Activated T-helper 17 cell treated with anti-CD3 and anti-CD28 coated beads, Interleukin-2, amount 50 U/mL, for 72 hours (primary cell): ENCODE data around the gene LYZ. TPM values are rescaled to one million over a fixed set of nuclear protein-coding genes. Genes with fewer than 3 reads are reported as not detected.

Experiments used
- ATAC-seq: fragments of 150-1000 bp; cut with Tn5 transposase; replicated peaks from 2 replicates; pipeline ENCODE4 v1.10.0; 2021; ENCODE audit warnings: mild to moderate bottlenecking, moderate library complexity
- H3K27ac Mint-ChIP-seq: one replicate; pipeline ENCODE4 v1.8.0; 2022; ENCODE audit warnings: mixed read lengths
- H3K27me3 Mint-ChIP-seq: one replicate; pipeline ENCODE4 v1.8.0; 2022; ENCODE audit warnings: mixed read lengths
- H3K36me3 Mint-ChIP-seq: one replicate; pipeline ENCODE4 v1.8.0; 2022; ENCODE audit warnings: low read depth, mild to moderate bottlenecking, mixed read lengths
- H3K4me1 Mint-ChIP-seq: one replicate; pipeline ENCODE4 v1.8.0; 2022; ENCODE audit warnings: mixed read lengths
- H3K4me3 Mint-ChIP-seq: one replicate; pipeline ENCODE4 v1.8.0; 2022; ENCODE audit warnings: mild to moderate bottlenecking, mixed read lengths
- H3K9me3 Mint-ChIP-seq: one replicate; pipeline ENCODE4 v1.8.0; 2022; ENCODE audit warnings: mixed read lengths
- total RNA-seq, 2 donors: library from RNA; stranded (reverse); gene quantifications; one replicate each; pipeline ENCODE4 v1.2.3, GENCODE V29; 2022

LYZ gene
- total RNA-seq, 2 donors from 2014 or later, result 0.26 TPM; not detected in 1

DNA sequence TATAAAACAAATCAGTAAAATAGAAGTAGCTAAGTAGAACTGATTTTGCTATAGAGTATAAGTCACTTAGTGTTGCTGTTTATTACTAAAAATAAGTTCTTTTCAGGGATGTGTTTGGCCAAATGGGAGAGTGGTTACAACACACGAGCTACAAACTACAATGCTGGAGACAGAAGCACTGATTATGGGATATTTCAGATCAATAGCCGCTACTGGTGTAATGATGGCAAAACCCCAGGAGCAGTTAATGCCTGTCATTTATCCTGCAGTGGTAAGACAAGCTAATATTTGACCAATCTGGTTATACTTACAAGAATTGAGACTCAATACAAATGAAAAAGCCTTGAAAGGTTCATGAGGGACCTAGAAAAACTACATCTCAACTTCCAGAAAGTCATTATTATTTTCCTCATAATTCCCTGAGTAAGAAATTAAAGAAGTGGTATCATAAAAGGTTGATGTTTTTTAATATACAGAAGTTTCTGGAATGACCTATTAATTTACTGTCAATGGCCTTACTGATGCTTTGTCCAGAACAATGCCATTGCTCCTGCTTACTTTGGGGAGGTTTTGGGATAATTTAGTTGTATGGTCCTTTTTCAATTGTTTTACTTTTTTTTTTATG lies 1.9 kb downstream of the LYZ start:
- H3K4me3 Mint-ChIP-seq, result no peak overlapping the region
- no peak for ATAC-seq
- no peaks in the 10 kb centered on the region for H3K4me1 Mint-ChIP-seq
- peaks cover 8% of the 10 kb centered on the region for H3K27me3 Mint-ChIP-seq
- no peaks in the 10 kb centered on the region for H3K9me3 Mint-ChIP-seq
- H3K36me3 Mint-ChIP-seq, result no peaks in the 10 kb centered on the region
- no peak overlapping the region for H3K27ac Mint-ChIP-seq

DNA sequence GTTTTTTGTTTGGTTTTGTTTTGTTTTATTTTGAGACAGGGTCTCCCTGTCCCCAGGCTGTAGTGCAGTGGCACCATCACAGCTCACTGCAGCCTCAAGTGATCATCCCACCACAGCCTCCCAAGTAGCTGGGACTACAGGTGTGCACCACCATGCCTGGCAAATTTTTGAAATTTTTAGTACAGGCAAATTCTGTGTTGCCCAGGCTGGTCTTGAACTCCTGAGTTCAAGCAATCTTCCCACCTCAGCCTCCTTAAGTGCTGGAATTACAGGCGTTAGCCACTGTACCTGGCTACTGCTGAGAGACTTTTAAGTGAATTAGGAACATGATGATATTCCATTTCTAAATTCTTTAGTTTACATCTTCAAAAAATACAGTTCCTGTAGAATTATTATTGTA lies 2.6 kb downstream of the LYZ start:
- Mint-ChIP-seq H3K4me1 (no peaks in the 10 kb centered on the region), H3K27ac (no peak overlapping the region), H3K9me3 (no peaks in the 10 kb centered on the region), H3K36me3 (no peaks in the 10 kb centered on the region), H3K27me3 (peaks cover 8% of the 10 kb centered on the region), H3K4me3 (no peak overlapping the region)
- no peak for ATAC-seq

- Mint-ChIP-seq H3K4me3 (no peak overlapping the region), H3K4me1 (no peaks in the 10 kb centered on the region), H3K9me3 (no peaks in the 10 kb centered on the region), H3K36me3 (no peaks in the 10 kb centered on the region), H3K27ac (no peak overlapping the region), H3K27me3 (peaks cover 8% of the 10 kb centered on the region)
- ATAC-seq, result no peak
These were observed 3.5 kb downstream of the LYZ start for GRCh38 chr12:69351462-69352236.

GRCh38 chr12:69352904-69353303 lies 4.7 kb downstream of the LYZ start:
- no peak for ATAC-seq
- H3K4me3 Mint-ChIP-seq, result no peak overlapping the region
- no peaks in the 10 kb centered on the region for H3K36me3 Mint-ChIP-seq

GRCh38 chr12:69354172-69354555 lies 6.0 kb downstream of the LYZ start:
- no peak for ATAC-seq
- no peaks in the 10 kb centered on the region for H3K36me3 Mint-ChIP-seq
- H3K4me3 Mint-ChIP-seq, result no peak overlapping the region
- H3K27me3 Mint-ChIP-seq, result peaks cover 8% of the 10 kb centered on the region
- no peaks in the 10 kb centered on the region for H3K9me3 Mint-ChIP-seq
- H3K27ac Mint-ChIP-seq, result no peak overlapping the region
- H3K4me1 Mint-ChIP-seq, result peaks cover 10% of the 10 kb centered on the region

More at GRCh38 chr12:69352904-69353303, 4.7 kb downstream of the LYZ start:
- H3K4me1 Mint-ChIP-seq, result peaks cover 6% of the 10 kb centered on the region
- H3K9me3 Mint-ChIP-seq, result no peaks in the 10 kb centered on the region
- H3K27me3 Mint-ChIP-seq, result peaks cover 8% of the 10 kb centered on the region
- H3K27ac Mint-ChIP-seq, result no peak overlapping the region

- Mint-ChIP-seq H3K27me3 (peaks cover 8% of the 10 kb centered on the region), H3K9me3 (no peaks in the 10 kb centered on the region), H3K4me1 (peaks cover 14% of the 10 kb centered on the region), H3K36me3 (no peaks in the 10 kb centered on the region), H3K27ac (no peak overlapping the region), H3K4me3 (no peak overlapping the region)
- no peak for ATAC-seq
These were observed 6.5 kb downstream of the LYZ start for GRCh38 chr12:69354556-69355187.

DNA sequence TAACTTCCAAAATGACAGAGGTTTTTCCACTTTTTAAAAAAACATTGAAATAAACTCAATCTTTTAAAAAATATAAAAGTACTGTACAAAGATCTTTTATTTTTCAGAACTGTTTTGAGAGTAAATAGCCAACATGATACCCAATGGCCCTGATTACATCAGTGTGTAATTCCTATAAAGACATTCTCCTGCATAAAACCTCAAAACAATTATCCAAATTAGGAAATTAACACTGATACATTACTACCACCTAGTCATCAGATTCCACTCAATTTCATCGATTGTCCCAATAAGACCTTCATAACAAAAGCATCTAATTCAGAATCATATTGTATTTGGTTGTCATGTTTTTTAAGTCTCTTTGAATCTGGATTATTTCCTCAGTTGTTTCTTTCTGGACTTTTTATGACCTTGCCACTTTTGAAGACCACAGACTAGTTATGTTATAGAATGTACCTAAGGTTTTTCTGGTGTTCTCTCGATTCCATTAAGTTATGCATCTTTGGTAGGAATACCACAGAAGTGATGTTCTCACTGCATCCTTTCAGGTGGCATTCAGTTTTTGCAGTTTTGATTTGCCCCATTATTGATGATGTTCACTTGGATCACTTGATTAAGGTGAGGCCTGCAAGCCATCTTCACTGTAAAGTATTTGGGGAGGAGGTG lies 7.3 kb downstream of the LYZ start:
- ATAC-seq, result no peak
- Mint-ChIP-seq H3K27ac (no peak overlapping the region), H3K4me3 (no peak overlapping the region), H3K36me3 (peaks cover 6% of the 10 kb centered on the region), H3K9me3 (no peaks in the 10 kb centered on the region), H3K27me3 (peaks cover 8% of the 10 kb centered on the region), H3K4me1 (peaks cover 14% of the 10 kb centered on the region)

DNA sequence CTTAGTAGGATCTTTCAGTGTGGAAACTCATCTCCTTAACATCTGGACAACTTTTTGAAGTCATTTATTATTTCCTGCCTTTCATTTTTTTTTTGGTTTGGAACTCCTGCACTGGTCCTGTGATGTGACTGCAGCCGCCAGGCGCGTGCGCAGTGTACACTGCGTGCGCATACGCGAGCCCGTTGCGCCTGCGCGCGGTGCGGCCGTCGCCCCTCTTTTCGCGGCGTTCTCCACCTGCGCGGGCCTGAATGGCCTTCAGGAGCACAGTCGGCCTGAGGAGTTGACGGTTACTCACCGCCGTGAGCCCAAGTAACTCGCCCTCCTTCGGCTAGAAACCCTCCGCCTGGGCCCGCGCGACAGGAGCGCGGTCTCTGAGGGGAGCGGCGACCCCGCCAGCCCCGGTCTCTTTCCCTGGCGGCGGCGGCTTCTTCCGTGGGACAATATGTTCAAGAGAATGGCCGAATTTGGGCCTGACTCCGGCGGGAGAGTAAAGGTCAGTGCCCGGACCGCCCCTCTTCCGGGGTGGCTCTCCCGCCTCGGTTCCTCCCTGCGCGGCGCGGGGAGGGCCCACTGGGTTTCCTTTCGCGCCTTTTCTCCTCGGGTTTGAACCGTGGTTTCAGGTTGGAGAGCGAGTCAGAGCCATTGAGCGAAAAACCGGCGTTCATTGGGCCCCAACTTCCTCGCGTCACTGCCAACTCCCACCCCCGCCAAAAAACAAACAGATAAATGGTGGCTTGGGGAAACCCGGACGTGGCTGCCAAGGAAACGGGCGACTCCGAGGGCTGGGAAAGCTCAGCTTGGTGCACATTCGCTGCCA lies 11.6 kb downstream of the LYZ start, which contains the start of gene YEATS4:
Gene YEATS4, plus strand, starts transcription at position 213 of the 817 bp plus-strand sequence. Its CDS starts 230 bp downstream, at position 443.
- peaks cover 33% of the 10 kb centered on the region for H3K36me3 Mint-ChIP-seq
- peak; percentile 86 for ATAC-seq
- peak within 1 kb of the TSS; percentile 80 for H3K4me3 Mint-ChIP-seq
- H3K9me3 Mint-ChIP-seq, result no peaks in the 10 kb centered on the region
- peaks cover 19% of the 10 kb centered on the region for H3K4me1 Mint-ChIP-seq
- peak within 1 kb of the TSS; percentile 91 for H3K27ac Mint-ChIP-seq
- peaks cover 2% of the 10 kb centered on the region for H3K27me3 Mint-ChIP-seq

DNA sequence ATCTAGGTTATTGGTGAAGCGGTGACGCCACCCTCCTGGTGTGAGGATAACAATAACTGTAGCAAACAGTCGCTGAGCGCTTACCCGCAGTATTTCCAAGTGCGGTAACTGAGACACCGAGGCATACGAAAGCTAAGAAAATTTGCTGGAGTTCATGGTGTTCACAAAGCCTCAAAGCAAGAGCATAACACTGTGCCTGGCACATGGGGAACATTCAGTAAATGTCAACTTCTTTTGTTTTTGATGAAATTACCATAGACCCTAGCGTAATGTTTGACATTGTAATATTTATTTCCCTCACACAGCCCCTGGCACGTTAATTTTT lies 12.1 kb downstream of the LYZ start:
- ATAC-seq, result no peak
- no peaks in the 10 kb centered on the region for H3K9me3 Mint-ChIP-seq
- peak overlapping the region; percentile 80 for H3K4me3 Mint-ChIP-seq

GRCh38 chr12:69366796-69367195 lies 18.6 kb downstream of the LYZ start:
- H3K9me3 Mint-ChIP-seq, result no peaks in the 10 kb centered on the region
- no peak overlapping the region for H3K4me3 Mint-ChIP-seq
- H3K36me3 Mint-ChIP-seq, result peaks cover 82% of the 10 kb centered on the region

More for the DNA sequence above, 12.1 kb downstream of the LYZ start:
- no peaks in the 10 kb centered on the region for H3K27me3 Mint-ChIP-seq
- peak overlapping the region; percentile 91 for H3K27ac Mint-ChIP-seq
- peaks cover 19% of the 10 kb centered on the region for H3K4me1 Mint-ChIP-seq
- peaks cover 33% of the 10 kb centered on the region for H3K36me3 Mint-ChIP-seq

DNA sequence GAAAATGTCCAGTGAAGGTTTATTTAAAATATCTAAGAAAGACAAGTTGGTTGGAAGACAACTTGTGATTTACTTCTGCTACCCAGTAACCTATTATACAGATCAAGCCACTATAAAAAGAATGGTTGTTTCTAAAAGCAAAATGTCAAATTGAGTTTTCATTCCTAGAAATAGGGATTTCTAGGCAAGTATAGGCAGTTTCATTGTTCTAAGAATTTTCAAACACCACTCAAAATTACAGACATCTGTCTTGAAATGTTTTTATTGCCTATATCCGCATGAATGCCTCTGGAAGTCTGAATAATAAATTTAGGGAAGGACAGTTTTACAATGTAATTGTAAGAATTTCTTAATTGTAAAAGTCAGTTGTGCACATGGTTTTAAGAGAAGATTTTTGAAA lies 20.0 kb downstream of the LYZ start:
- H3K27me3 Mint-ChIP-seq, result no peaks in the 10 kb centered on the region
- H3K27ac Mint-ChIP-seq, result no peak overlapping the region
- H3K4me3 Mint-ChIP-seq, result no peak overlapping the region
- no peaks in the 10 kb centered on the region for H3K4me1 Mint-ChIP-seq
- H3K9me3 Mint-ChIP-seq, result no peaks in the 10 kb centered on the region
- ATAC-seq, result no peak
- peaks cover 86% of the 10 kb centered on the region for H3K36me3 Mint-ChIP-seq

More at GRCh38 chr12:69366796-69367195, 18.6 kb downstream of the LYZ start:
- Mint-ChIP-seq H3K4me1 (no peaks in the 10 kb centered on the region), H3K27ac (no peak overlapping the region), H3K27me3 (no peaks in the 10 kb centered on the region)
- no peak for ATAC-seq

DNA sequence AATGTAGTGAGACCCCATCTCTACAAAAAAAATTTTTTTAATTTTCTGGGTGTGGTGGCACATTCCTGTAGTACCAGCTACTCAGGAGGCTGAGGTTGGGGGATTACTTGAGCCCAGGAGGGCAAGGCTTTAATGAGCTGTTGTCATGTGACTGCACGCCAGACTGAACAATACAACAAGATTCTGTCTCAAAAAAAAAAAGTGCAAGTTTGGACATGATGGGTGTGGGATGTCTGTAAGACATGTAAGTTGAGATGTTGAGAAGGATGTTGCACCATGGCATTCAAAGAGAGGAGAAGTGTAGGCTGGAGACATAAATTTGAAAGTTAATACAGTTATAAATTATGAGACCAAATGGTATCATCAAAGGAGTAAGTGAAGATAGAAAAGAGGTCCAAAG lies 34.9 kb downstream of the LYZ start:
- H3K9me3 Mint-ChIP-seq, result no peaks in the 10 kb centered on the region
- ATAC-seq, result no peak
- H3K27me3 Mint-ChIP-seq, result no peaks in the 10 kb centered on the region

DNA sequence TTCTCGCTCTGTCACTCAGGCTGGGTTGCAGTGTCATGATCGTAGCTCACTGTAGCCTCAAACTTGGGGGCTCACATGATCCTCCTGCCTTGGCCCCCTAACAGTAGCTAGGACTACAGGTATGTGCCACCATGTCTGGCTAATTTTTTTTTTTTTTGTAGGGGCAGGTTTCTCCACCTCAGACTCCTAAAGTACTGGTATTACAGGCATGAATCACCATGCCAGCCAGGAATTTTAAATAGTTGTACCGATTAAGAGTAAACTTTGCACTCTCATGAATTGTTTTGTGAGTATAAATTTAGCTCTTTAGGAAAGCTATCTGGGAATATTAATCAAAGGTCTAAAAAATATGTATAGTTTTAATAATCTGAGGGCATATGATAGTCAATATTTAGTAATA lies 36.9 kb downstream of the LYZ start:
- Mint-ChIP-seq H3K36me3 (peaks cover 84% of the 10 kb centered on the region), H3K4me1 (peaks cover 23% of the 10 kb centered on the region), H3K27ac (no peak overlapping the region), H3K9me3 (no peaks in the 10 kb centered on the region), H3K27me3 (no peaks in the 10 kb centered on the region), H3K4me3 (no peak overlapping the region)
- no peak for ATAC-seq

More for the DNA sequence above, 34.9 kb downstream of the LYZ start:
- H3K4me3 Mint-ChIP-seq, result no peak overlapping the region
- H3K36me3 Mint-ChIP-seq, result peaks cover 91% of the 10 kb centered on the region
- H3K27ac Mint-ChIP-seq, result no peak overlapping the region
- H3K4me1 Mint-ChIP-seq, result peaks cover 23% of the 10 kb centered on the region

GRCh38 chr12:69386921-69387320 lies 38.7 kb downstream of the LYZ start:
- H3K4me1 Mint-ChIP-seq, result peaks cover 23% of the 10 kb centered on the region
- H3K4me3 Mint-ChIP-seq, result no peak overlapping the region
- no peaks in the 10 kb centered on the region for H3K9me3 Mint-ChIP-seq
- H3K27me3 Mint-ChIP-seq, result no peaks in the 10 kb centered on the region
- H3K27ac Mint-ChIP-seq, result peak overlapping the region; percentile 51
- H3K36me3 Mint-ChIP-seq, result peaks cover 84% of the 10 kb centered on the region
- peak; percentile 66 for ATAC-seq
